ENCODE results near the gene LAGE3.

LAGE3 gene

GRCh38 chrX:154457491-154458115 lies 21.5 kb downstream of the LAGE3 start:
- DNase-seq (ENCODE audit: low spot score) = peak; percentile 78

- DNase-seq (ENCODE audit: low spot score) = no peak
Observed at GRCh38 chrX:154452823-154453222, 26.3 kb downstream of the LAGE3 start.

DNA sequence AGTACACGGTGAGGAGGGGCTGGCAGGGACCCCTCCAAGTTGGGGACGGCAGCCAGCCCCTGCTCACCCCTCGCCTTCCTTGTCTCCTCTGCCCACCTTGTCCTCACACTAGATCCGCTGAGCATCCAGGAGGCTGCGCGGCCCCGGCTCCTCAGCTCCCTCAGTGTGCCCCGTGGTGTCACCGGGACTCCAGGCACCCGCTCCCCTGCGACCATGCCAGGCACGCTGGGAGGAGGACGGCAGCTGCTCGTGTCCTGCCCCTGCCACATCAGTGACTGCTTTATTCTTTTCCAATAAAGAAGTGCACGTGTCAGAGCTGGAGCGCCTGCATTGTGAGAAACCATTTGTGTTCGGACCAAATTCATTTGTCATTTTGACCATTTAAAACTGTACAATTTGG lies 28.8 kb downstream of the LAGE3 start:
- DNase-seq (ENCODE audit: low spot score) = no peak

GRCh38 chrX:154449618-154450017 lies 29.5 kb downstream of the LAGE3 start:
- no peak for DNase-seq (ENCODE audit: low spot score)

- DNase-seq (ENCODE audit: low spot score) = no peak
Observed at GRCh38 chrX:154448484-154448883, 30.6 kb downstream of the LAGE3 start.

GRCh38 chrX:154446430-154446829 lies 32.7 kb downstream of the LAGE3 start:
- no peak for DNase-seq (ENCODE audit: low spot score)

DNA sequence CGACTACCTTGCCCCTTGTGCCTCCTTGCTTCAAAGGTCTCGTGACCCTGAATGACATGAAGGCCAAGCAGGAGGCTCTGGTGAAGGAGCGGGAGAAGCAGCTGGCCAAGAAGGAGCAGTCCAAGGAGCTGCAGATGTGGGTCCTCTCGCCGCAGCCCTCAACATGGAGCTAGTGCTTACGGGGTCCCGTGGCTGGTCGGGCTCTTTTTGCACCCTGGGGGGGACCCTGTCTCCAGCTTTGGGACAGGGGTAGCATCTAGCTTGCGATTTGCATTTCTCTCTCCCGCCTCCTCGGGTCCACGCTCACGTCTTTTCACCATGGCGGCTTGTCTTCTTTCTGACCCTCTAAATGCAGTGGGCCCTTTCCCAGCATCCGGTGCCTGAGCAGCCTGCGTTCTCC lies 33.3 kb downstream of the LAGE3 start:
- DNase-seq (ENCODE audit: low spot score) = no peak

- peak; percentile 40 for DNase-seq (ENCODE audit: low spot score)
Observed at GRCh38 chrX:154444755-154445246, 34.3 kb downstream of the LAGE3 start.

GRCh38 chrX:154443992-154444754 lies 34.9 kb downstream of the LAGE3 start, which contains the start of gene FAM50A:
TSS of gene FAM50A (plus strand) at chrX:154444141. CDS start at chrX:154444236, 95 bp downstream.
- DNase-seq (ENCODE audit: low spot score) = peak; percentile 91

DNA sequence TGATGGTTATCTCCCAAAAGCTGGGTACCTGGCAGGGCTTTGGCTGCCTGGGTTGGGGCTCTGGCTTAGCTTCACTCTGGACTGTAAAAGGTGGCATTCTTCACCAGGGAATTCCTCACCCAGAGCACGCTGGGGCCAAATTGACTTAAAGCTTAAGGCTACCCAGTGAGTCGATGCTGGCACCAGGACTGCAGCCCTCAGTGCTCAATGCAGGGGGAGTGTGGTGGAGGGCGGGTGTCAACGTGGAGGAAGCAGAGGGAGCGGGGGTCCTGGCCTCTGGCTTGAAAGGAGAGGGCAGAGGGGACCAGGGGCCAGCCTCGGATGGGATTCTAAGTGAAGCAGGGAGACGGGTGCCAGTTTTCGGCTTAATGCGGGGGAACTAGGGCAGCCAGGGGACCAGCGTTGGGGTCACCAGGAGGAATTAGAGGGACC lies 35.6 kb downstream of the LAGE3 start:
- peak; percentile 42 for DNase-seq (ENCODE audit: low spot score)

DNA sequence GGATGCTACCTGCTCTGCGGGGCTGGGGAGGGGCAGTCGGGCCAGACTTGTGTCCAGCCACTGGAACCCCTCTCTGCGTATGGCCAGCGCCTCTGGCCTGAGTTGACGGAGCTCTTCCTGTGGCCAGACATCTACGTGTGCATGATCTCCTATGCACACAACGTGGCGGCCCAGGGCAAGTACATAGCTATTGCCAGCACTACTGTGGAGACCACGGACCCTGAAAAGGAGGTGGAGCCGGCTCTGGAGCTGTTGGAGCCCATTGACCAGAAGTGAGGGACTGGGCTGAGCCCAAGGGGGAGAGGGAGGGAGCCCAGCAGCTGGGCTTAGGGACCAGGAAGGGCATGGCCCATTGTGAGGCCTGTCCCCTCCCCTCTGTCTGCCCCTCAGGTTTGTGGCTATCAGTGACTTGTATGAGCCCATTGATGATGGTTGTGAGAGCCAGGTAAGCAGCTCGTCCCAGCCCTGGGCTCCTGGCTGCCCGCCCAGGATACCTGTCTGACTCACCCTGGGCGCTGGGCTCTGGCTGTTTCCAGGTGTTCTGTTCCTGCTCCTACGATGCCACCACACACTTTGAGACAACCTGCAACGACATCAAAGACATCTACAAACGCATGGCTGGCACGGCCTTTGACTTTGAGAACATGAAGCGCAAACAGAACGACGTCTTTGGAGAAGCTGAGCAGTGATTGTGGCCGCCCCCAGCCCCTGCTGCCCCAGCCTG lies 36.9 kb downstream of the LAGE3 start:
- DNase-seq (ENCODE audit: low spot score) = no peak

DNA sequence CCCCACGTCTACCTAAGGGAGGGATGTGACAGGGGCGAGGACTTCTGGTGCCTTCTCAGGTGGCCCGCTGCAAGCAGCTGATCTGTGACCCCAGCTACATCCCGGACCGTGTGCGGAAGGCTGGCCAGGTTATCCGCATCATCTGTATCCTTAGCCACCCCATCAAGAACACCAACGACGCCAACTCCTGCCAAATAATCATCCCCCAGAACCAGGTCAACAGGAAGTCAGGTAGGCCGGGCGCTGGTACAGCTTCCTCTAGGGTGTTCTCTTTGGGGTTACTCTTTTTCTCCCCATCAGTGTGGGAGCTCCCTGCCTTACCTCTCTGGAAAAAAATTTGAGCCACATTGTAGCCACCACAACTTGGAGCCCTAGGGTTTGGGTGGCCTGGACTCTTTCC lies 37.5 kb downstream of the LAGE3 start:
- DNase-seq (ENCODE audit: low spot score) = no peak

GRCh38 chrX:154440623-154441357 lies 38.3 kb downstream of the LAGE3 start:
- DNase-seq (ENCODE audit: low spot score) = no peak

- no peak for DNase-seq (ENCODE audit: low spot score)
Observed at GRCh38 chrX:154439841-154440240, 39.2 kb downstream of the LAGE3 start.

GRCh38 chrX:154437971-154438893 lies 40.8 kb downstream of the LAGE3 start:
- no peak for DNase-seq (ENCODE audit: low spot score)

- DNase-seq (ENCODE audit: low spot score) = peak; percentile 74
Observed at GRCh38 chrX:154436983-154437752, 41.9 kb downstream of the LAGE3 start, which contains the start of gene GDI1. TSS of gene GDI1 (plus strand) at chrX:154437154. CDS start at chrX:154437255, 101 bp downstream.

GRCh38 chrX:154436374-154436982 lies 42.6 kb downstream of the LAGE3 start:
- peak; percentile 84 for DNase-seq (ENCODE audit: low spot score)

- DNase-seq (ENCODE audit: low spot score) = no peak
Observed at GRCh38 chrX:154435171-154435733, 43.8 kb downstream of the LAGE3 start.

All from AG08396 (cell line).